ENCODE data around the gene GLE1.

GRCh38 chr9:128540634-128541360 is 36.3 kb downstream of the GLE1 start:
- TF ChIP-seq, protein P1, sequence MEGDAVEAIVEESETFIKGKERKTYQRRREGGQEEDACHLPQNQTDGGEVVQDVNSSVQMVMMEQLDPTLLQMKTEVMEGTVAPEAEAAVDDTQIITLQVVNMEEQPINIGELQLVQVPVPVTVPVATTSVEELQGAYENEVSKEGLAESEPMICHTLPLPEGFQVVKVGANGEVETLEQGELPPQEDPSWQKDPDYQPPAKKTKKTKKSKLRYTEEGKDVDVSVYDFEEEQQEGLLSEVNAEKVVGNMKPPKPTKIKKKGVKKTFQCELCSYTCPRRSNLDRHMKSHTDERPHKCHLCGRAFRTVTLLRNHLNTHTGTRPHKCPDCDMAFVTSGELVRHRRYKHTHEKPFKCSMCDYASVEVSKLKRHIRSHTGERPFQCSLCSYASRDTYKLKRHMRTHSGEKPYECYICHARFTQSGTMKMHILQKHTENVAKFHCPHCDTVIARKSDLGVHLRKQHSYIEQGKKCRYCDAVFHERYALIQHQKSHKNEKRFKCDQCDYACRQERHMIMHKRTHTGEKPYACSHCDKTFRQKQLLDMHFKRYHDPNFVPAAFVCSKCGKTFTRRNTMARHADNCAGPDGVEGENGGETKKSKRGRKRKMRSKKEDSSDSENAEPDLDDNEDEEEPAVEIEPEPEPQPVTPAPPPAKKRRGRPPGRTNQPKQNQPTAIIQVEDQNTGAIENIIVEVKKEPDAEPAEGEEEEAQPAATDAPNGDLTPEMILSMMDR (conservative IDR thresholded peaks at IDR 0.05; ENCODE audit: low read depth, low read length) = no peak
- no peak for TF ChIP-seq EZH2 (IDR thresholded peaks at IDR 0.05; ENCODE audit: borderline replicate concordance, low read depth, low read length, poor library complexity, severe bottlenecking)
